A549 (cell line): ENCODE results near the gene BRAF.

Experiments
- CEBPB ChIP-seq, 2 experiments: fragments of >200 bp in 1 of 2; sonication (Bioruptor Twin) in 1 of 2; formaldehyde crosslinking in 1 of 2; IDR thresholded peaks; 2 replicates each; pipeline ENCODE4 v1.6.1; 2012 to 2016
- CHD4 ChIP-seq: fragments of 200-600 bp; sonication (generic); IDR thresholded peaks from 2 replicates; pipeline ENCODE4 v1.6.1; 2016; ENCODE audit warnings: antibody characterized with exemption, mild to moderate bottlenecking, borderline replicate concordance
- EP300 ChIP-seq, 2 experiments: fragments of >200 bp; sonication (Bioruptor Twin); formaldehyde crosslinking; IDR thresholded peaks; 2 replicates in 1 of 2; 3 replicates in 1 of 2; pipeline ENCODE4 v1.6.1; 2016 to 2017
- HOXB13 ChIP-seq: fragments of 250-450 bp; sonication (Bioruptor Pico); IDR thresholded peaks from 2 replicates; pipeline ENCODE4 v1.5.0; 2020; ENCODE audit warnings: low read depth, mild to moderate bottlenecking, moderate library complexity
- JUNB ChIP-seq: fragments of >200 bp; sonication (Bioruptor Twin); formaldehyde crosslinking; IDR thresholded peaks from 2 replicates; pipeline ENCODE4 v1.6.1; 2016
- KDM5A ChIP-seq: fragments of 200-600 bp; sonication (generic); IDR thresholded peaks from 2 replicates; pipeline ENCODE4 v1.6.1; 2016; ENCODE audit warnings: antibody characterized with exemption, mild to moderate bottlenecking
- MYC ChIP-seq: IDR thresholded peaks from 2 replicates; pipeline ENCODE4 v1.6.1; 2012; ENCODE audit warnings: mild to moderate bottlenecking, inconsistent platforms, low read length, improper control_type of control experiment, borderline replicate concordance
- NFE2L2 ChIP-seq: fragments of 150-350 bp; conservative IDR thresholded peaks from 2 replicates; pipeline ENCODE4 v1.6.1; 2014; ENCODE audit warnings: low read length
- POLR2A ChIP-seq: IDR thresholded peaks from 2 replicates; pipeline ENCODE4 v1.6.1; 2012; ENCODE audit warnings: mild to moderate bottlenecking, low read length
- SMC3 ChIP-seq: fragments of >200 bp; sonication (Bioruptor Twin); formaldehyde crosslinking; IDR thresholded peaks from 3 replicates; pipeline ENCODE4 v1.6.1; 2018; ENCODE audit warnings: inconsistent platforms
- TF ChIP-seq, protein P1 (sequence below): fragments of >200 bp; sonication (Bioruptor Twin); formaldehyde crosslinking; IDR thresholded peaks from 3 replicates; pipeline ENCODE4 v1.5.1; 2016
- TF ChIP-seq, protein P2 (sequence below): IDR thresholded peaks from 2 replicates; pipeline ENCODE4 v1.6.1; 2012
- TF ChIP-seq, protein P3 (sequence below): fragments of 200-600 bp; sonication (generic); IDR thresholded peaks from 2 replicates; pipeline ENCODE4 v1.6.1; 2016; ENCODE audit warnings: antibody characterized with exemption, mild to moderate bottlenecking, moderate library complexity

DNA sequence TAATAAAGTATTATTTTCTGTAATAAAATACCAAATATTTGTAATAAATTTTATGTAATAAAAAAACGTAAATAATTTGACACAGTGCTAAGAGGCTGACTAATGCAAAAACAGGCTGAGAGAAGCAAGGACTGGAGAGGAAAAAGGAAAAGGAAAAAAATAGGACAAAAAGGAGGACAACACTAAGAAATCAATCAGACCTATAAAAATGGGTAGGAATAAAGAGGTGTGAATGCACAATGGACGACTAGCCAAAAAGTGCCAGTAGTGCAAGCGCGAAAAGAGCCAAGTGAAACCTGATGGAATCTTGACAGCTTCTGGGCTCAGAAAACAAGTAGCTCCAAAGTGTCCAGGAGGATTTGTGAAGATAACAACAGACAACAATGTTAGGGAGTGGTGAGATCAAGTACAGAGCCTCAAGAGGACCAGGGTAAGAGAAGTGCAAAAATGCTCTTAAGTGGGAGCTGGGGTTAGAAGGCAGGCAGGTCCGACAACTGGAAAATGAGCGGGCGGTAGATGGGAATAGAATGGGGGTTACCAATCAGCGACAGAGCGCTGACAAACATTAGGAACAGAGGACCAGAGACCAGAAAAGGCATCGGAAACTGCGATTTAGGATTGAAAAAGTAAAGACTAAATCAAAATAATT is 1.2 kb downstream of the BRAF start:
- TF ChIP-seq, protein P1, sequence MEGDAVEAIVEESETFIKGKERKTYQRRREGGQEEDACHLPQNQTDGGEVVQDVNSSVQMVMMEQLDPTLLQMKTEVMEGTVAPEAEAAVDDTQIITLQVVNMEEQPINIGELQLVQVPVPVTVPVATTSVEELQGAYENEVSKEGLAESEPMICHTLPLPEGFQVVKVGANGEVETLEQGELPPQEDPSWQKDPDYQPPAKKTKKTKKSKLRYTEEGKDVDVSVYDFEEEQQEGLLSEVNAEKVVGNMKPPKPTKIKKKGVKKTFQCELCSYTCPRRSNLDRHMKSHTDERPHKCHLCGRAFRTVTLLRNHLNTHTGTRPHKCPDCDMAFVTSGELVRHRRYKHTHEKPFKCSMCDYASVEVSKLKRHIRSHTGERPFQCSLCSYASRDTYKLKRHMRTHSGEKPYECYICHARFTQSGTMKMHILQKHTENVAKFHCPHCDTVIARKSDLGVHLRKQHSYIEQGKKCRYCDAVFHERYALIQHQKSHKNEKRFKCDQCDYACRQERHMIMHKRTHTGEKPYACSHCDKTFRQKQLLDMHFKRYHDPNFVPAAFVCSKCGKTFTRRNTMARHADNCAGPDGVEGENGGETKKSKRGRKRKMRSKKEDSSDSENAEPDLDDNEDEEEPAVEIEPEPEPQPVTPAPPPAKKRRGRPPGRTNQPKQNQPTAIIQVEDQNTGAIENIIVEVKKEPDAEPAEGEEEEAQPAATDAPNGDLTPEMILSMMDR = no peak
- TF ChIP-seq JUNB (no peak), CEBPB (IDR thresholded peaks at IDR 0.05) (no peak), MYC (no peak), KDM5A (no peak), POLR2A (no peak), CHD4 (no peak), NFE2L2 (no peak), HOXB13 (CRISPR knock-in tag) (no peak), SMC3 (no peak), EP300 (IDR thresholded peaks at IDR 0.05) (no peak)
- TF ChIP-seq, protein P2, sequence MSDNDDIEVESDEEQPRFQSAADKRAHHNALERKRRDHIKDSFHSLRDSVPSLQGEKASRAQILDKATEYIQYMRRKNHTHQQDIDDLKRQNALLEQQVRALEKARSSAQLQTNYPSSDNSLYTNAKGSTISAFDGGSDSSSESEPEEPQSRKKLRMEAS = no peak
- TF ChIP-seq, protein P3, sequence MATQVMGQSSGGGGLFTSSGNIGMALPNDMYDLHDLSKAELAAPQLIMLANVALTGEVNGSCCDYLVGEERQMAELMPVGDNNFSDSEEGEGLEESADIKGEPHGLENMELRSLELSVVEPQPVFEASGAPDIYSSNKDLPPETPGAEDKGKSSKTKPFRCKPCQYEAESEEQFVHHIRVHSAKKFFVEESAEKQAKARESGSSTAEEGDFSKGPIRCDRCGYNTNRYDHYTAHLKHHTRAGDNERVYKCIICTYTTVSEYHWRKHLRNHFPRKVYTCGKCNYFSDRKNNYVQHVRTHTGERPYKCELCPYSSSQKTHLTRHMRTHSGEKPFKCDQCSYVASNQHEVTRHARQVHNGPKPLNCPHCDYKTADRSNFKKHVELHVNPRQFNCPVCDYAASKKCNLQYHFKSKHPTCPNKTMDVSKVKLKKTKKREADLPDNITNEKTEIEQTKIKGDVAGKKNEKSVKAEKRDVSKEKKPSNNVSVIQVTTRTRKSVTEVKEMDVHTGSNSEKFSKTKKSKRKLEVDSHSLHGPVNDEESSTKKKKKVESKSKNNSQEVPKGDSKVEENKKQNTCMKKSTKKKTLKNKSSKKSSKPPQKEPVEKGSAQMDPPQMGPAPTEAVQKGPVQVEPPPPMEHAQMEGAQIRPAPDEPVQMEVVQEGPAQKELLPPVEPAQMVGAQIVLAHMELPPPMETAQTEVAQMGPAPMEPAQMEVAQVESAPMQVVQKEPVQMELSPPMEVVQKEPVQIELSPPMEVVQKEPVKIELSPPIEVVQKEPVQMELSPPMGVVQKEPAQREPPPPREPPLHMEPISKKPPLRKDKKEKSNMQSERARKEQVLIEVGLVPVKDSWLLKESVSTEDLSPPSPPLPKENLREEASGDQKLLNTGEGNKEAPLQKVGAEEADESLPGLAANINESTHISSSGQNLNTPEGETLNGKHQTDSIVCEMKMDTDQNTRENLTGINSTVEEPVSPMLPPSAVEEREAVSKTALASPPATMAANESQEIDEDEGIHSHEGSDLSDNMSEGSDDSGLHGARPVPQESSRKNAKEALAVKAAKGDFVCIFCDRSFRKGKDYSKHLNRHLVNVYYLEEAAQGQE = no peak
